Fibroblast of mammary gland (primary cell): ENCODE data around the gene SPRY1.
A peak's percentile ranks its signal among the peaks of the same experiment; 100 is the strongest.

Experiments used
- DNase-seq: peaks from one replicate; pipeline ENCODE4 v3.0.0-alpha.2; 2010; ENCODE audit warnings: low read depth
- H3K4me3 ChIP-seq: 2 replicates; pipeline ENCODE4 v1.5.1; 2011; ENCODE audit warnings: low read depth, mild to moderate bottlenecking, low read length, moderate library complexity; ENCODE audit not compliant: control insufficient read depth
- CTCF ChIP-seq: conservative IDR thresholded peaks from 2 replicates; pipeline ENCODE4 v1.5.1; 2011; ENCODE audit warnings: low read depth, low read length, inconsistent platforms; ENCODE audit not compliant: control insufficient read depth, insufficient read depth

SPRY1 gene

GRCh38 chr4:123359449-123360315, 36.9 kb upstream of the SPRY1 start:
- no peak for DNase-seq

GRCh38 chr4:123361195-123361861, 35.3 kb upstream of the SPRY1 start:
- H3K4me3 ChIP-seq, result no peak overlapping the region
- DNase-seq, result peak; percentile 94
- TF ChIP-seq CTCF, result no peak

More at GRCh38 chr4:123359449-123360315, 36.9 kb upstream of the SPRY1 start:
- H3K4me3 ChIP-seq, result no peak overlapping the region
- no peak for TF ChIP-seq CTCF

- no peak overlapping the region for H3K4me3 ChIP-seq
- TF ChIP-seq CTCF, result no peak
- no peak for DNase-seq
These were observed 34.5 kb upstream of the SPRY1 start for GRCh38 chr4:123362103-123362502.

- DNase-seq, result no peak
- TF ChIP-seq CTCF, result no peak
- H3K4me3 ChIP-seq, result no peak overlapping the region
These were observed 32.9 kb upstream of the SPRY1 start for GRCh38 chr4:123363729-123364128.

GRCh38 chr4:123364906-123365305, 31.7 kb upstream of the SPRY1 start:
- TF ChIP-seq CTCF, result no peak
- DNase-seq, result no peak
- H3K4me3 ChIP-seq, result no peak overlapping the region

GRCh38 chr4:123365412-123365811, 31.2 kb upstream of the SPRY1 start:
- DNase-seq, result no peak
- H3K4me3 ChIP-seq, result no peak overlapping the region
- TF ChIP-seq CTCF, result no peak
